ENCODE measurements around the gene NKAIN2. TPM values are rescaled to one million over a fixed set of nuclear protein-coding genes. Genes with fewer than 3 reads are reported as not detected.
"Not testable (repeated sequence)": the region's sequence is repeated elsewhere in the genome, so short reads cannot be mapped to it uniquely, and the experiment has no call there.

The NKAIN2 gene
- total RNA-seq, 1 experiment from 2014 or later, result not detected

DNA sequence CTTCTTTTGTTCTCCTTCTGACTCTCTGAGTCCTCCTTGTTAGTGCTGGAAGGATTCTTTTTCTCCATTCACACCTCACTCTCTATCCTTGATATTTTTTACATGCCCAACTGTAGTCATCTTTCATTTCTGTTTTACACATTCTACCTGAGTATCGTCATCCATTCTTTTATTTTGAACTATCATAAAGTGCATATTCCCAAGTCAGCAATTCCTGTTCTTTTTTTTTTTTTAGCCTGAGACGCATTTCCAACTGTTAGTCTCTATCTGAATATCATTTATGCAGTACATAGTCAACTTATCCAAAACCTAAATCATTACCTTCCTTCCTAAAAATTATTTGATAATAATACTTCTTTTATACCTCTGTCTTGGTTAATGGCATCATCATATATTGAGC lies 207.5 kb downstream of the NKAIN2 start:
- Histone ChIP-seq H3K9me3 (ENCODE audit: control insufficient read depth in 1 of 2, insufficient read depth in 1 of 2, low read depth in 1 of 2, low read length in 2 of 2) (no peaks in the 10 kb centered on the region), H4K20me1 (ENCODE audit: insufficient read depth) (no peaks in the 10 kb centered on the region), H3K4me3 (replicated peaks in 1 of 2; ENCODE audit: low read depth in 1 of 2, low read length in 2 of 2) (no peak overlapping the region), H3K27me3 (ENCODE audit: insufficient read depth, low read length) (peaks cover 18% of the 10 kb centered on the region), H3K4me2 (ENCODE audit: low read length) (no peak overlapping the region), H3K4me1 (ENCODE audit: control insufficient read depth in 1 of 2, insufficient read depth in 2 of 2, low read length in 2 of 2) (no peaks in the 10 kb centered on the region), H2AFZ (ENCODE audit: low read depth, low read length, poor library complexity, severe bottlenecking) (no peak overlapping the region), H3K27ac (ENCODE audit: low read depth, low read length) (no peak overlapping the region), H3K36me3 (ENCODE audit: control insufficient read depth in 1 of 2, insufficient read depth in 2 of 2, low read length in 2 of 2) (no peaks in the 10 kb centered on the region), H3K9me2 (ENCODE audit: insufficient read depth) (no peaks in the 10 kb centered on the region), H3K9ac (ENCODE audit: low read length) (no peak overlapping the region), H3K79me2 (ENCODE audit: insufficient read depth, low read length) (no peaks in the 10 kb centered on the region)
- TF ChIP-seq RAD21 (IDR thresholded peaks at IDR 0.05; ENCODE audit: low read depth), result no peak
- POLR2A ChIA-PET, result no interaction called here
- ATAC-seq (no peak), DNase-seq (ENCODE audit: low read depth, low spot score) (no peak)
- RAD21 ChIA-PET (ENCODE audit: low non-redundant PET in 1 of 2, low total read pairs in 2 of 2, uncharacterized antibody in 2 of 2, unreplicated experiment in 2 of 2), result no interaction called here
- no TSS peak for BruUV-seq (replicated peaks)
- CTCF ChIA-PET, result no interaction called here
- intact Hi-C loops (cut with micrococcal nuclease), result no loop called here

GRCh38 chr6:124022051-124022450 lies 218.4 kb downstream of the NKAIN2 start:
- DNase-seq (ENCODE audit: low read depth, low spot score); H2AFZ ChIP-seq (ENCODE audit: low read depth, low read length, poor library complexity, severe bottlenecking); H3K36me3 ChIP-seq (ENCODE audit: control insufficient read depth in 1 of 2, insufficient read depth in 2 of 2, low read length in 2 of 2); H3K27ac ChIP-seq (ENCODE audit: low read depth, low read length); H3K9me2 ChIP-seq (ENCODE audit: insufficient read depth); H4K20me1 ChIP-seq (ENCODE audit: insufficient read depth); H3K9ac ChIP-seq (ENCODE audit: low read length); H3K4me3 ChIP-seq (replicated peaks in 1 of 2; ENCODE audit: low read depth in 1 of 2, low read length in 2 of 2); intact Hi-C loops (cut with micrococcal nuclease); POLR2A ChIA-PET; H3K4me2 ChIP-seq (ENCODE audit: low read length); H3K79me2 ChIP-seq (ENCODE audit: insufficient read depth, low read length); H3K27me3 ChIP-seq (ENCODE audit: insufficient read depth, low read length); RAD21 ChIA-PET (ENCODE audit: low non-redundant PET in 1 of 2, low total read pairs in 2 of 2, uncharacterized antibody in 2 of 2, unreplicated experiment in 2 of 2); H3K4me1 ChIP-seq (ENCODE audit: control insufficient read depth in 1 of 2, insufficient read depth in 2 of 2, low read length in 2 of 2); BruUV-seq (replicated peaks); ATAC-seq; CTCF ChIA-PET; H3K9me3 ChIP-seq (ENCODE audit: control insufficient read depth in 1 of 2, insufficient read depth in 1 of 2, low read depth in 1 of 2, low read length in 2 of 2): not testable (repeated sequence)

DNA sequence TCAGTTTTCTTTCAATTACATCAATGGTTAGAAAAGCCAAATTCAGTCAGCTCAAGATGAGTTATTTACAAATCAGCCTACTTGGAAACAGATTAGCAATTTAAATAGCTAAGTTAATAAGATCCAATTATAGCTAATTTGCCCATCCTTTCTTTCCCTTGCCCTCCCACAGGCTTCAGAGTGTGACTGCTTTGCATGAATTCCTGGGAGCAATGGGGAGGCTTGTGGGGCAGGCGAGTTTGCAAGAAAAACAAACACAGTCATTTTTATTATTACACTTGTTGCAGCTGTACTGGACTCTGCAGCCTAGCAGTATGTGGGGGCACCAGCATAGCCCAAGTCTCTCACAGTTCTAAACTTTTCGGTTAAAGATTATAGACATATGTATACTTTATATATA lies 219.0 kb downstream of the NKAIN2 start:
- CTCF ChIA-PET, result no interaction called here
- POLR2A ChIA-PET, result no interaction called here
- TF ChIP-seq REST (IDR thresholded peaks at IDR 0.05; ENCODE audit: low read depth) (no peak), TCF7L2 (IDR thresholded peaks at IDR 0.05; ENCODE audit: borderline replicate concordance, extremely low read depth, insufficient read depth, insufficient read length) (no peak), POLR2AphosphoS5 (IDR thresholded peaks at IDR 0.05; ENCODE audit: low read depth, low read length) (no peak), EZH2 (IDR thresholded peaks at IDR 0.05) (no peak), FOSL1 (IDR thresholded peaks at IDR 0.05; ENCODE audit: low read depth) (no peak), SRF (IDR thresholded peaks at IDR 0.05; ENCODE audit: low read depth) (no peak)
- TF ChIP-seq, protein P1, sequence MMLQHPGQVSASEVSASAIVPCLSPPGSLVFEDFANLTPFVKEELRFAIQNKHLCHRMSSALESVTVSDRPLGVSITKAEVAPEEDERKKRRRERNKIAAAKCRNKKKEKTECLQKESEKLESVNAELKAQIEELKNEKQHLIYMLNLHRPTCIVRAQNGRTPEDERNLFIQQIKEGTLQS (IDR thresholded peaks at IDR 0.05), result no peak

More for the DNA sequence above, 219.0 kb downstream of the NKAIN2 start:
- no TSS peak for BruUV-seq (replicated peaks)
- Histone ChIP-seq H2AFZ (ENCODE audit: low read depth, low read length, poor library complexity, severe bottlenecking) (no peak overlapping the region), H3K9ac (ENCODE audit: low read length) (no peak overlapping the region), H3K27ac (ENCODE audit: low read depth, low read length) (no peak overlapping the region), H3K9me2 (ENCODE audit: insufficient read depth) (no peaks in the 10 kb centered on the region), H3K27me3 (ENCODE audit: insufficient read depth, low read length) (no peaks in the 10 kb centered on the region), H4K20me1 (ENCODE audit: insufficient read depth) (no peaks in the 10 kb centered on the region), H3K9me3 (ENCODE audit: control insufficient read depth in 1 of 2, insufficient read depth in 1 of 2, low read depth in 1 of 2, low read length in 2 of 2) (no peaks in the 10 kb centered on the region), H3K4me2 (ENCODE audit: low read length) (no peak overlapping the region), H3K79me2 (ENCODE audit: insufficient read depth, low read length) (no peaks in the 10 kb centered on the region), H3K4me1 (ENCODE audit: control insufficient read depth in 1 of 2, insufficient read depth in 2 of 2, low read length in 2 of 2) (no peaks in the 10 kb centered on the region), H3K36me3 (ENCODE audit: control insufficient read depth in 1 of 2, insufficient read depth in 2 of 2, low read length in 2 of 2) (no peaks in the 10 kb centered on the region), H3K4me3 (replicated peaks in 1 of 2; ENCODE audit: low read depth in 1 of 2, low read length in 2 of 2) (no peak overlapping the region)
- no peak for DNase-seq (ENCODE audit: low read depth, low spot score)
- ATAC-seq, result no peak
- RAD21 ChIA-PET (ENCODE audit: low non-redundant PET in 1 of 2, low total read pairs in 2 of 2, uncharacterized antibody in 2 of 2, unreplicated experiment in 2 of 2), result no interaction called here
- intact Hi-C loops (cut with micrococcal nuclease), result no loop called here
